LNCAP (cell line): ENCODE measurements around the gene STARD9.
A peak's percentile ranks its signal among the peaks of the same experiment; 100 is the strongest.

Experiments used
- TF ChIP-seq, protein P1 (sequence below): fragments of 450-650 bp; IDR thresholded peaks from 2 replicates; pipeline ENCODE4 v1.5.1; 2017; ENCODE audit warnings: mild to moderate bottlenecking

The STARD9 gene

DNA sequence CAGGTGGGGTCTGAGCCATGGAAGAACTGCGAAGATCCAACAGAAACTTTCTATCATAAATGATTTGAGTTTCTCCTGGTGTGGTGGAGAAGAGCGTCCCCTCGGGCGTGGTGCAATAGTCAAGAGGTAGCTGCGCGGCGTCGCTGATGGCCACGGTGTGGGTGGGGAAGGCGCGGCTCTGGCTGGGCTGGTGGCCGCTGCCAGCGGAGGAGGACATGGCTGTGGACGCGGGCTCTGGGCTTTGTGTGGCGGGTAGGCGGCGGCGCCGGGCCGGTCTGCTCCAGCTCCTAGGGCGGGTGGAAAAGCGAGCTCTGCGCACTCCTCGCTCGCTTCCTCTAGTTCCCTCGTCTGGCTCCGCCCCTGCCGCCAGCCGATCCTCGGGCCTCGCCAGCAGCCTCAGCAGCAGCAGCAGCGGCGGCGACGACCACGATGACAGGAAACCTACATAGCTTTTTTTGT lies 5.9 kb downstream of the STARD9 start:
- TF ChIP-seq, protein P1, sequence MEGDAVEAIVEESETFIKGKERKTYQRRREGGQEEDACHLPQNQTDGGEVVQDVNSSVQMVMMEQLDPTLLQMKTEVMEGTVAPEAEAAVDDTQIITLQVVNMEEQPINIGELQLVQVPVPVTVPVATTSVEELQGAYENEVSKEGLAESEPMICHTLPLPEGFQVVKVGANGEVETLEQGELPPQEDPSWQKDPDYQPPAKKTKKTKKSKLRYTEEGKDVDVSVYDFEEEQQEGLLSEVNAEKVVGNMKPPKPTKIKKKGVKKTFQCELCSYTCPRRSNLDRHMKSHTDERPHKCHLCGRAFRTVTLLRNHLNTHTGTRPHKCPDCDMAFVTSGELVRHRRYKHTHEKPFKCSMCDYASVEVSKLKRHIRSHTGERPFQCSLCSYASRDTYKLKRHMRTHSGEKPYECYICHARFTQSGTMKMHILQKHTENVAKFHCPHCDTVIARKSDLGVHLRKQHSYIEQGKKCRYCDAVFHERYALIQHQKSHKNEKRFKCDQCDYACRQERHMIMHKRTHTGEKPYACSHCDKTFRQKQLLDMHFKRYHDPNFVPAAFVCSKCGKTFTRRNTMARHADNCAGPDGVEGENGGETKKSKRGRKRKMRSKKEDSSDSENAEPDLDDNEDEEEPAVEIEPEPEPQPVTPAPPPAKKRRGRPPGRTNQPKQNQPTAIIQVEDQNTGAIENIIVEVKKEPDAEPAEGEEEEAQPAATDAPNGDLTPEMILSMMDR = no peak

DNA sequence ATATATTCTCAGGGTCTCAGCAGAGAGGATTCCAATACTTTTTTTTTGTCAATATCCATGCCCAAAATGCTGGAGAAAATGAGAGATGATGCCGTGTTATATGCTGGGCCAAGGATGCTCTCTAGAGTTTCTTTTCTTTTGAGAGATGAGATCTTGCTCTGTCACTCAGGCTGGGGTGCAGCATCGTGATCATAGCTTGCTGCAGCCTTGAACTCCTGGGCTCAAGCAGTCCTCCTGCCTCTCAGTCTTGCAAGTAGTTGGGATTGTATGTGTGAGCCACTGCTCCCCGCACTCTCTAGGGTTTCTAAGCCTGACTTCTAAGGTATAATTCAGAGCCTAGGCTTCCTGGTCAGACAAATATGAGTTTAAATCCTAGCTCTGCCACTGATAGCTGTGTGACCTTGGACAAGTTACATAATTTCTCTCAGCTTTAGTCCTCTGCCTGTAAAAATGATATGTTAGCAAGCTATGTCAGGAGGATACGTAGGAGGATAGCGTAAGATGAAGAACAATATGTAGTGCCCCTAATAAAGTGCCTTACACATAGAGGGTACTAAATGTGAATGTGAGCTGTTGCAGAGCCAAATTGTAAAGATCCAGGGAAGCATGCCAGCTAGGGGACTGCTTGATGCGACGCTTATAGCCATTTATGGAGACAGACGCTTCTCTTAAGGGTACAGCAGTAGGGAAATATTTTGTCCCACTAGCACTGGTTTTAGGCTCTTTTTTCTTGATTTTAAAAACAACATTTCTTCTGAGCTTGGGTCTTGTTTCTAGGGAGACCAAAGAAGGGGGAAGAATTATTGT lies 7.4 kb downstream of the STARD9 start:
- TF ChIP-seq, protein P1 = no peak

DNA sequence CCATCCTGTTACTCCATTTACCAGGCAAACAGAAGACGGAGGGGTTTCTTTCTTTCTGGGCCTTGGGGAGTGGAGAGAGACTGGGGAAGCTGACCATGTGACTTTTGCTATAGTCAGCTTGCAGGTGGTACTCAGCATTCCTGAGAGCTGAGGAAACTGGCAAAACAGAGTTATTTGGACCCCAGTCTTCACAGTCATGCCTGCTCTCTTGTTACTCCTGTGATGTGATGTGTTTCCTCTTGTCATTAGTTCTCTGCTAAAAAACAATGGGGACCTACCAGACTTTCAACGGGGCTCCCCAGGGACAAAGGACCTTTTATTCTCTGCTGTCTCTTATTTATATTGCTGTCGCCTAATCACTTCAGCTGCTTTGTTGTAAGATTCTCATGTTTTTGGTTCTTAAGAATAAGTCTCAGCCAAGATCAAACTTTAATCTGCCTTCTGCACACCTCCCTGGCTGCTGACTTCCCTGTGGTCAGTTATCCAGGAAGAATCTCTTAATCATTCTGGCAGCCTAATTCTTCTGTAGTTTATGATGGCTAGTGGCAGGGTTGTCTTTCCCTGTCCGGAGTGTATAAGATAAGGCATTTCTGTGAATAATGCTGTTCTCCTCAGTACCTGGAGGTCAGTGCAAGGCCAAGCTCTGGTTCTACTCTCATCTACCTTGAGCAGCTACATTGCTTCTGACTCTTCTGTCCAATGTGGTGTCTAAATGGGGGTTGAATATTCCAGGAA lies 8.8 kb downstream of the STARD9 start:
- TF ChIP-seq, protein P1 = no peak

GRCh38 chr15:42590619-42591237 lies 15.3 kb downstream of the STARD9 start:
- TF ChIP-seq, protein P1 = no peak

GRCh38 chr15:42591238-42591934 lies 16.0 kb downstream of the STARD9 start:
- TF ChIP-seq, protein P1 = peak; percentile 70

DNA sequence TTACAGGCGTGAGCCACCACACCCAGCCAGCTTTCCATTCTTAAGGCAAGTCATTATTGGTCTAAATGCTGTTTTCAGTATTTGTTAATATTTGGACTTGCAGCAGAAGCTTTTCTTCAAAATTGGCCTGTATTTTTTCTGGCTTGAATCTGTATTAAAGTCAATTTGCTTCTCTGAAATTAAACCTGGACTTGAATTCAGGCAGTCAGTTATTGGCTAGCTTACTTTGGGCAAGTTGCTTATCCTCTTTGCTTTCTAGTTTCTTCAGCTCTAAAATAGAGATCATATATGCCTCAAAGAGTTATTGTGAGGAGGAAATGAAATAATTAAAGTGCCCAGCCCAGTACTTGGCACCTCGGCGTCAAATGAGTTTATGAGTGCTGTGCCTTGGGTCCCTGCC lies 17.3 kb downstream of the STARD9 start:
- TF ChIP-seq, protein P1 = no peak

DNA sequence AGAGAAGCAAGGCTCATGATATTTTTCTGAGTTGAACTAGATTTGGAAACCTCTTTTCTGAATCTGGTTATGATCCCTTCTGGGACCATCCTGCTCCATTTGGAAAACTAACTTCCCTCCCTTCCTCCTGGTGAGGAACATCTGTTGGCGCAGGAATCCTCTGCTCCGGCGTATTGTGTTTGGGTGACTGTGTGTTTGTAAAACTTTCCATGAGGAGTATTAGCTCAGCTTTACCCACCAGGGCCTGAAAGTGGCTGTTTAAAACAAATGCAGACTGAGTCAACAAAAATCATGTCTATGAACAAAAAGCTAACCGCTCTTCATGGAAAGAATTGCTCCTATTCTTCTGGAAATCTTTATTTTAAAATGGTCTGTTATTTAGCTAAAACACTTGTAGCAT lies 17.7 kb downstream of the STARD9 start:
- TF ChIP-seq, protein P1 = no peak
